Measurements from ENCODE around the gene CYP2U1. TPM values are rescaled to one million over a fixed set of nuclear protein-coding genes. Genes with fewer than 3 reads are reported as not detected.
"Not testable (repeated sequence)": the region's sequence is repeated elsewhere in the genome, so short reads cannot be mapped to it uniquely, and the experiment has no call there.

The CYP2U1 gene
- total RNA-seq, 2 donors from 2014 or later: 0.90 to 1.3 TPM

DNA sequence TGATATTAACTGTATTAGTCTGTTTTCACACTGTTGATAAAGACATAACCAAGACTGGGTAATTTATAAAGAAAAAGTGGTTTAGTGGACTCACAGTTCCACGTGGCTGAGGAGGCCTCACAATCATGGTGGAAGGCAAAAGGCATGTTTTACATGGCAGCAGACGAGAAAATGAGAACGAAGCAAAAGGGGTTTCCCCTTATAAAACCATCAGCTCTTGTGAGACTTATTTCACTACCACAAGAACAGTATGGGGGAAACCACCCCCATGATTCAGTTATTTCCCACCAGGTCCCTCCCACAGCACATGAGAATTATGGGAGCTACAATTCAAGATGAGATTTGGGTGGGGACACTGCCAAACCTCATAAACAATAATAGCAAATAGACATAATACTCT is 26.3 kb upstream of the CYP2U1 start:
- peak; percentile 88 for ATAC-seq (replicated peaks)
- not testable (repeated sequence) for H3K36me3 Mint-ChIP-seq (ENCODE audit: low read depth); H3K4me1 Mint-ChIP-seq; H3K9me3 Mint-ChIP-seq; H3K4me3 Mint-ChIP-seq; H3K27ac Mint-ChIP-seq
- peaks cover 30% of the 10 kb centered on the region for H3K27me3 Mint-ChIP-seq

DNA sequence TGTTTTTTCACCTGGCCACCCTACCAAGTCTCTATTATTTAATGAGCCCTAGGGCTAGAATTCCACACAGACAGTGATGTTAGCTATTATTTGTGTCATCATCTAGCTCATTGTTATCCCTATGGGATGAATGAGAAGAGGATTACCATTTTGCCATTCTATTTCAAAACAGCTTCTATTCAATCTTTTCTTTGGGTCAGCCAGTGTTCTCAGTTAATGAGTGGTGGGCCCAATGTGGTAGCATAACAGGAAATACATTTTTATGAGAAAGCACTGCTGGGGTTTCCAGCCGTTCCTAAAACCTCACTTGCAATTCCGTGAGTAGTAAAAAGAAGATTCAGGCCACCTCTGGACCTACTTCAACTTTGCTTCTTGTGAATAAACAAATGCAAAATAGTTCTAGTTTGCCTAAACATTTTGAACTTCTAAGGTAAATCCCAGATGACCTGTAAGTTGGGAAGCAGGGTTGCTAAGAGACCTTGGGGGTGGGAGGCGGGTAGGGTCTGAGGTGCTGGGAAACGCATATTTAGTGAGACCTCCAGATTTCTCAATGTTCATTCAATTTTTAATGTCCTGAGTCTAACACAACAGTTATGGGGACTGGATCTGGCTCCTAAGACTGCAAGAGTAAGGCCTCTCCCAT is 24.8 kb upstream of the CYP2U1 start:
- Mint-ChIP-seq H3K27me3 (peaks cover 15% of the 10 kb centered on the region), H3K4me3 (no peak overlapping the region), H3K36me3 (ENCODE audit: low read depth) (no peaks in the 10 kb centered on the region), H3K9me3 (no peaks in the 10 kb centered on the region), H3K4me1 (no peaks in the 10 kb centered on the region), H3K27ac (no peak overlapping the region)
- ATAC-seq (replicated peaks): no peak

GRCh38 chr4:107908377-107908776 is 23.0 kb upstream of the CYP2U1 start:
- H3K9me3 Mint-ChIP-seq: no peaks in the 10 kb centered on the region
- no peak overlapping the region for H3K27ac Mint-ChIP-seq
- H3K36me3 Mint-ChIP-seq (ENCODE audit: low read depth): no peaks in the 10 kb centered on the region
- H3K4me3 Mint-ChIP-seq: no peak overlapping the region
- peaks cover 6% of the 10 kb centered on the region for H3K27me3 Mint-ChIP-seq
- H3K4me1 Mint-ChIP-seq: no peaks in the 10 kb centered on the region
- no peak for ATAC-seq (replicated peaks)

DNA sequence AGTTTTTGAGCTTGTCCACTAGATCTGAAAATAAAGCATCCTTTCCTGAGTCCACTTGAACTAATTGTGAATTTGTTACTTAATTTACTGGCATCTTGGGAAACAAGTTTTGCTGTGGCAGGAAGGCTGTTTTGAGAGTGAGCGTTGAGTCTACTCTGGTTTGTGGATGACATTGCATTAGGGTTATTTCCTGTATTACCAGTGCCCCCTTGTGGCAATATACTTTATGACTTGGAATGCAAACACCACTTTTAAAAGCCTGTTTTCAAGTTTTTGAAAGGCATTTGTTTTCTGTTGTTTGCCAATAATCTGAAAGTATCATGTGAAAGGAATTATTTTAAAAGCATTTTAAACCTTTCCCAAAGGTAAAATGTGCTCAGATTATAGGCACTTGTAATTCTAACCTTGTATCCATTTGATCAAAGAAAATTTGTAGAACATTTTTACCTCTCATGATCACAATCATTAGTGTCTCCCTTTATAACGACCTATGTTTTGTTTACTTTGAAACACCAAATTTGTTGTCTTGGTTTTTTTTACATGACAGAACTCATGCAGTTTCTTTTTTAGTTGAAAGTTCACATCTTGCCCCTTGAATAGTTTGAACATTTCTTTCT is 18.0 kb upstream of the CYP2U1 start:
- H3K27me3 Mint-ChIP-seq: peaks cover 9% of the 10 kb centered on the region
- H3K36me3 Mint-ChIP-seq (ENCODE audit: low read depth): no peaks in the 10 kb centered on the region
- no peak overlapping the region for H3K4me3 Mint-ChIP-seq
- no peaks in the 10 kb centered on the region for H3K4me1 Mint-ChIP-seq
- ATAC-seq (replicated peaks): peak; percentile 63
- no peaks in the 10 kb centered on the region for H3K9me3 Mint-ChIP-seq
- H3K27ac Mint-ChIP-seq: no peak overlapping the region

GRCh38 chr4:107915220-107915619 is 16.1 kb upstream of the CYP2U1 start:
- H3K9me3 Mint-ChIP-seq: peaks cover 8% of the 10 kb centered on the region
- H3K4me1 Mint-ChIP-seq: no peaks in the 10 kb centered on the region
- H3K4me3 Mint-ChIP-seq: no peak overlapping the region

DNA sequence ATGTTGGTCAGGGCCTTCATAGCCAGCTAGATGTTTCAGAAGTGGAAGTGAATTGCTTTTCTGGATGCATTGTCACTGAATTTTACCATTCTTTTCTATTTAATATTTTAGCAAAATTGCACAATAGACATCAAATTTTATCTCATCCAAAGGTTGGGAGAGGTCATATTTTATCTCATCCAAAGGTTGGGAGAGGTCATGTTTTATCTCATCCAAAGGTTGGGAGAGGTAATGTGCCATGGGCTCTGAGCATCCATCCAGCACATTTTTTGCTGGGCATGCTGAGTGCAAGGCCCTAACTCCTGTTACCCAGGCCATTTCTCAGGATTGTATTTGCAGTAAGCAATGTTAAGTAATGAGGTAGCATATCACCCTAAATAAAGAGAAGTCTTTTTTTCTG is 14.7 kb upstream of the CYP2U1 start:
- no peaks in the 10 kb centered on the region for H3K36me3 Mint-ChIP-seq (ENCODE audit: low read depth)
- H3K9me3 Mint-ChIP-seq: peaks cover 8% of the 10 kb centered on the region
- no peak overlapping the region for H3K27ac Mint-ChIP-seq
- no peaks in the 10 kb centered on the region for H3K4me1 Mint-ChIP-seq
- no peak overlapping the region for H3K4me3 Mint-ChIP-seq
- peaks cover 20% of the 10 kb centered on the region for H3K27me3 Mint-ChIP-seq
- ATAC-seq (replicated peaks): no peak

More at GRCh38 chr4:107915220-107915619, 16.1 kb upstream of the CYP2U1 start:
- Mint-ChIP-seq H3K27me3 (peaks cover 17% of the 10 kb centered on the region), H3K36me3 (ENCODE audit: low read depth) (no peaks in the 10 kb centered on the region), H3K27ac (no peak overlapping the region)
- ATAC-seq (replicated peaks): no peak

DNA sequence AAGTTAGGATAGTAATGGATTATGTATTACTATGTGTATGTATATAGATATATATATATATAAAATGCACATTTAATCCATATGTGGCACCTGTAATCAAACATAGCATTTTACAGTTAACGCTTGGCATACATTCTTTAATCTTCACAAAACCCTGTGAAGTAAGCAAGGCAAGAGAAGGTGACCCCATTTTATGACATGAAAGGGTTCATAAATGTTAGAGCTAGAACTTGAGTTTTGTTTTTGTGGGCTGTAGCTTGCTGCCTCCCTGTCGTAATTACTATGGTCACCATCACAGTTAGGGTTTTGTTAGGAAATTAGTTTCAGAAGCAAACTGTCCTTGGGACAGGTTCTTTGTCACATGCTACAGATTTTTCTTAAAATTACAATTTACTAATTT is 13.8 kb upstream of the CYP2U1 start:
- Mint-ChIP-seq H3K4me3 (no peak overlapping the region), H3K36me3 (ENCODE audit: low read depth) (no peaks in the 10 kb centered on the region), H3K27ac (no peak overlapping the region), H3K4me1 (no peaks in the 10 kb centered on the region), H3K27me3 (peaks cover 20% of the 10 kb centered on the region), H3K9me3 (peaks cover 8% of the 10 kb centered on the region)
- ATAC-seq (replicated peaks): no peak

GRCh38 chr4:107922486-107923473 is 8.6 kb upstream of the CYP2U1 start:
- ATAC-seq (replicated peaks): no peak
- no peaks in the 10 kb centered on the region for H3K36me3 Mint-ChIP-seq (ENCODE audit: low read depth)
- peaks cover 8% of the 10 kb centered on the region for H3K9me3 Mint-ChIP-seq
- H3K27me3 Mint-ChIP-seq: peaks cover 20% of the 10 kb centered on the region
- H3K27ac Mint-ChIP-seq: no peak overlapping the region
- H3K4me3 Mint-ChIP-seq: no peak overlapping the region
- no peaks in the 10 kb centered on the region for H3K4me1 Mint-ChIP-seq

GRCh38 chr4:107925713-107926112 is 5.6 kb upstream of the CYP2U1 start:
- H3K27ac Mint-ChIP-seq; H3K27me3 Mint-ChIP-seq; ATAC-seq (replicated peaks); H3K4me3 Mint-ChIP-seq; H3K4me1 Mint-ChIP-seq; H3K36me3 Mint-ChIP-seq (ENCODE audit: low read depth); H3K9me3 Mint-ChIP-seq: not testable (repeated sequence)

GRCh38 chr4:107926875-107927274 is 4.5 kb upstream of the CYP2U1 start:
- H3K27me3 Mint-ChIP-seq; H3K9me3 Mint-ChIP-seq; ATAC-seq (replicated peaks); H3K4me3 Mint-ChIP-seq; H3K4me1 Mint-ChIP-seq; H3K27ac Mint-ChIP-seq; H3K36me3 Mint-ChIP-seq (ENCODE audit: low read depth): not testable (repeated sequence)

- Mint-ChIP-seq H3K4me3 (peak overlapping the region; percentile 88), H3K27ac (no peak overlapping the region), H3K27me3 (no peaks in the 10 kb centered on the region), H3K4me1 (peaks cover 13% of the 10 kb centered on the region), H3K36me3 (ENCODE audit: low read depth) (peaks cover 5% of the 10 kb centered on the region), H3K9me3 (no peaks in the 10 kb centered on the region)
- ATAC-seq (replicated peaks): peak; percentile 22
Measured at GRCh38 chr4:107931775-107932321, 499 bp downstream of the CYP2U1 start.

GRCh38 chr4:107935246-107935645 is 3.9 kb downstream of the CYP2U1 start:
- H3K36me3 Mint-ChIP-seq (ENCODE audit: low read depth): peaks cover 5% of the 10 kb centered on the region

GRCh38 chr4:107937040-107937439 is 5.7 kb downstream of the CYP2U1 start:
- no peaks in the 10 kb centered on the region for H3K27me3 Mint-ChIP-seq
- H3K27ac Mint-ChIP-seq: no peak overlapping the region
- H3K4me1 Mint-ChIP-seq: peaks cover 8% of the 10 kb centered on the region

More at GRCh38 chr4:107935246-107935645, 3.9 kb downstream of the CYP2U1 start:
- ATAC-seq (replicated peaks): no peak
- Mint-ChIP-seq H3K27me3 (no peaks in the 10 kb centered on the region), H3K4me1 (peaks cover 13% of the 10 kb centered on the region), H3K27ac (no peak overlapping the region), H3K9me3 (no peaks in the 10 kb centered on the region), H3K4me3 (no peak overlapping the region)

DNA sequence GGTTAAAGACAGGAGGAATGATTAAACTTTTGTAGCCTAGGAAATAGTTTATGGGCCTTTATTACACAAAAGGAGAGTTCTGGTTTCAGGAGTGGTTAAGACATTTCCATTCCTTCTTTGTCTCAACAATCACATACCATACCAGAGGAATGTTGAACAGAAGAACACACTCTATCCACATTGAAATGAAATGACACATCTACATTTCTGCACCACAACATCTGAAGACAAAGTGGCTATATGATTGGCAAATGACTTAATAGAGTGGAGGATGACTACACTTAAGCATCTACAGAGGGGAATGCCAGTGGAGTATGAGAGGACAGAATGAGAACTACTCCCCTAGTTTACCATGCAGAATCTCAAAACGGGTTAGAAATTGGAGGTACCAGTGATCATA is 8.0 kb downstream of the CYP2U1 start:
- no peaks in the 10 kb centered on the region for H3K9me3 Mint-ChIP-seq
- H3K4me1 Mint-ChIP-seq: peaks cover 4% of the 10 kb centered on the region
- peaks cover 5% of the 10 kb centered on the region for H3K36me3 Mint-ChIP-seq (ENCODE audit: low read depth)
- H3K4me3 Mint-ChIP-seq: no peak overlapping the region
- ATAC-seq (replicated peaks): peak; percentile 60
- no peak overlapping the region for H3K27ac Mint-ChIP-seq
- no peaks in the 10 kb centered on the region for H3K27me3 Mint-ChIP-seq

More at GRCh38 chr4:107937040-107937439, 5.7 kb downstream of the CYP2U1 start:
- Mint-ChIP-seq H3K36me3 (ENCODE audit: low read depth) (peaks cover 5% of the 10 kb centered on the region), H3K4me3 (no peak overlapping the region), H3K9me3 (no peaks in the 10 kb centered on the region)
- no peak for ATAC-seq (replicated peaks)

All from activated T-helper 17 cell treated with anti-CD3 and anti-CD28 coated beads, Interleukin-2, amount 50 U/mL, for 72 hours (primary cell).